HCT116 (cell line): ENCODE data around the gene NKX1-1. TPM values are rescaled to one million over a fixed set of nuclear protein-coding genes. Genes with fewer than 3 reads are reported as not detected.

Experiments used
- ATAC-seq: fragments of 200-7000 bp; cut with Tn5 transposase; 2 replicates; pipeline ENCODE4 v1.9.1; 2020; ENCODE audit warnings: mild to moderate bottlenecking, moderate library complexity
- BruUV-seq: library from RNA; stranded (reverse); fragments of 400-500 nt; replicated peaks from 2 replicates; lab custom pipeline; 2021; lab: Mats Ljungman, UMichigan
- CTCF ChIA-PET: fragments of 300-600 bp; sonication (Branson Sonifier 250); formaldehyde crosslinking; loops from one replicate; lab custom pipeline; 2021; ENCODE audit warnings: antibody characterized with exemption; lab: Charles Lee
- POLR2A ChIA-PET: fragments of 300-600, 350-600 bp; sonication (Branson Sonifier 250); formaldehyde crosslinking; loops from one replicate; lab custom pipeline; 2021; ENCODE audit warnings: antibody characterized with exemption; lab: Charles Lee
- RAD21 ChIA-PET, 2 experiments: fragments of 300-600 bp; sonication (Branson Sonifier 250); formaldehyde crosslinking; loops; one replicate each; lab custom pipeline; 2023; ENCODE audit warnings: low total read pairs in 2 of 2; ENCODE audit not compliant: uncharacterized antibody in 2 of 2, unreplicated experiment in 2 of 2, low non-redundant PET in 1 of 2; lab: Charles Lee
- DNase-seq: peaks from one replicate; pipeline ENCODE4 v3.0.0-alpha.2; 2010; ENCODE audit warnings: low read depth, low spot score
- H2AFZ ChIP-seq: fragments of 200-600 bp; shearing (Covaris generic), sonication (generic); 2 replicates; pipeline ENCODE4 v1.6.1; 2017; ENCODE audit warnings: low read depth, mixed run types, mixed read lengths, antibody characterized with exemption, low read length; ENCODE audit not compliant: poor library complexity, severe bottlenecking
- H3K27ac ChIP-seq: 2 replicates; pipeline ENCODE4 v1.5.1; 2012; ENCODE audit warnings: low read depth, low read length
- H3K27me3 ChIP-seq: fragments of 200-600 bp; sonication (generic); 2 replicates; pipeline ENCODE4 v1.6.1; 2016; ENCODE audit warnings: mixed run types, low read length, mixed read lengths; ENCODE audit not compliant: insufficient read depth
- H3K36me3 ChIP-seq, 2 experiments: fragments of 200-500 bp in 1 of 2; fragments of 200-600 bp in 1 of 2; sonication (Bioruptor generic) in 1 of 2; sonication (generic) in 1 of 2; 2 replicates each; pipeline versions ENCODE4 v1.5.1 to v1.6.1; 2014 to 2016; ENCODE audit warnings: low read length in 2 of 2, inconsistent platforms in 1 of 2, mixed read lengths in 1 of 2, mixed run types in 1 of 2; ENCODE audit not compliant: insufficient read depth in 2 of 2, control insufficient read depth in 1 of 2
- H3K4me1 ChIP-seq, 2 experiments: fragments of 200-600 bp in 1 of 2; sonication (generic) in 1 of 2; 2 replicates each; pipeline versions ENCODE4 v1.5.1 to v1.6.1; 2012 to 2017; ENCODE audit warnings: low read length in 2 of 2, inconsistent platforms in 1 of 2, mild to moderate bottlenecking in 1 of 2, mixed read lengths in 1 of 2, mixed run types in 1 of 2, moderate library complexity in 1 of 2; ENCODE audit not compliant: insufficient read depth in 2 of 2, control insufficient read depth in 1 of 2
- H3K4me2 ChIP-seq: fragments of 200-600 bp; sonication (generic); 2 replicates; pipeline ENCODE4 v1.6.1; 2017; ENCODE audit warnings: mixed run types, low read length, mixed read lengths
- H3K4me3 ChIP-seq, 2 experiments: fragments of 200-600 bp in 1 of 2; sonication (generic) in 1 of 2; replicated peaks in 1 of 2; 2 replicates each; pipeline ENCODE4 v1.5.1; 2011 to 2016; ENCODE audit warnings: low read length in 2 of 2, control low read depth in 1 of 2, low read depth in 1 of 2, mild to moderate bottlenecking in 1 of 2, mixed read lengths in 1 of 2, mixed run types in 1 of 2
- H3K79me2 ChIP-seq: fragments of 200-600 bp; sonication (generic); 2 replicates; pipeline ENCODE4 v1.6.1; 2017; ENCODE audit warnings: mild to moderate bottlenecking, mixed run types, low read length, moderate library complexity, mixed read lengths; ENCODE audit not compliant: insufficient read depth
- H3K9ac ChIP-seq: fragments of 200-600 bp; sonication (generic); 2 replicates; pipeline ENCODE4 v1.6.1; 2016; ENCODE audit warnings: low read length, mixed read lengths
- H3K9me2 ChIP-seq: fragments of 200-600 bp; sonication (generic), shearing (Covaris generic); 2 replicates; pipeline ENCODE4 v1.6.1; 2017; ENCODE audit warnings: mixed run types, mild to moderate bottlenecking, moderate library complexity; ENCODE audit not compliant: insufficient read depth
- H3K9me3 ChIP-seq, 2 experiments: fragments of 200-500 bp in 1 of 2; fragments of 200-600 bp in 1 of 2; sonication (Bioruptor generic) in 1 of 2; sonication (generic) in 1 of 2; 2 replicates each; pipeline ENCODE4 v1.6.1; 2014 to 2017; ENCODE audit warnings: low read length in 2 of 2, mixed read lengths in 2 of 2, inconsistent platforms in 1 of 2, low read depth in 1 of 2, mild to moderate bottlenecking in 1 of 2, mixed run types in 1 of 2, moderate library complexity in 1 of 2; ENCODE audit not compliant: control insufficient read depth in 1 of 2, insufficient read depth in 1 of 2
- H4K20me1 ChIP-seq: fragments of 200-600 bp; sonication (generic), shearing (Covaris generic); 2 replicates; pipeline ENCODE4 v1.6.1; 2017; ENCODE audit warnings: mixed run types, mild to moderate bottlenecking, moderate library complexity; ENCODE audit not compliant: insufficient read depth
- CBX3 ChIP-seq: IDR thresholded peaks from 2 replicates; pipeline ENCODE4 v1.6.1; 2012; ENCODE audit warnings: low read depth
- CEBPB ChIP-seq: IDR thresholded peaks from 2 replicates; pipeline ENCODE4 v1.6.1; 2012; ENCODE audit warnings: low read depth
- EGR1 ChIP-seq: IDR thresholded peaks from 2 replicates; pipeline ENCODE4 v1.6.1; 2012; ENCODE audit warnings: low read depth
- ELF1 ChIP-seq: IDR thresholded peaks from 2 replicates; pipeline ENCODE4 v1.6.1; 2012; ENCODE audit warnings: low read depth, borderline replicate concordance
- EZH2phosphoT487 ChIP-seq: fragments of 200-600 bp; IDR thresholded peaks from 2 replicates; pipeline ENCODE4 v1.6.1; 2018; ENCODE audit warnings: antibody characterized with exemption, borderline replicate concordance
- FOSL1 ChIP-seq: IDR thresholded peaks from 2 replicates; pipeline ENCODE4 v1.6.1; 2012; ENCODE audit warnings: low read depth
- JUND ChIP-seq: IDR thresholded peaks from 2 replicates; pipeline ENCODE4 v1.6.1; 2012
- MAX ChIP-seq: IDR thresholded peaks from 2 replicates; pipeline ENCODE4 v1.6.1; 2012
- POLR2A ChIP-seq: IDR thresholded peaks from 2 replicates; pipeline ENCODE4 v1.7.0; 2011; ENCODE audit warnings: borderline replicate concordance; ENCODE audit not compliant: insufficient read depth, insufficient read length; ENCODE audit errors: extremely low read depth
- POLR2AphosphoS5 ChIP-seq: IDR thresholded peaks from 2 replicates; pipeline ENCODE4 v1.6.1; 2011; ENCODE audit warnings: mild to moderate bottlenecking, low read depth, low read length, moderate library complexity
- RAD21 ChIP-seq: IDR thresholded peaks from 2 replicates; pipeline ENCODE4 v1.6.1; 2012; ENCODE audit warnings: low read depth, mild to moderate bottlenecking
- SIN3A ChIP-seq: IDR thresholded peaks from 2 replicates; pipeline ENCODE4 v1.6.1; 2012; ENCODE audit warnings: low read depth
- TCF7L2 ChIP-seq: IDR thresholded peaks from 2 replicates; pipeline ENCODE4 v1.7.0; 2011; ENCODE audit warnings: borderline replicate concordance, inconsistent platforms; ENCODE audit not compliant: insufficient read depth, insufficient read length; ENCODE audit errors: extremely low read depth
- YY1 ChIP-seq: IDR thresholded peaks from 2 replicates; pipeline ENCODE4 v1.6.1; 2011; ENCODE audit warnings: low read length, low read depth, moderate library complexity, mild to moderate bottlenecking; ENCODE audit not compliant: insufficient replicate concordance; ENCODE audit errors: extremely low read depth
- ZFX ChIP-seq: fragments of 450-650 bp; IDR thresholded peaks from 2 replicates; pipeline ENCODE4 v1.6.1; 2017
- ZNF274 ChIP-seq: fragments of 200-500 bp; sonication (Bioruptor generic); IDR thresholded peaks from 2 replicates; pipeline ENCODE4 v1.6.1; 2014; ENCODE audit warnings: mild to moderate bottlenecking, low read depth, low read length, inconsistent platforms
- intact Hi-C: fragments of 100-400 bp; cut with micrococcal nuclease; formaldehyde crosslinking; loops from 2 replicates; pipeline ENCODE4 v1.10.0; 2022
- total RNA-seq: library from RNA; stranded (reverse); gene quantifications from one replicate; pipeline ENCODE4 v1.2.1, GENCODE V29; 2021; ENCODE audit not compliant: unreplicated experiment
- TF ChIP-seq, protein P1 (sequence below): IDR thresholded peaks from 2 replicates; pipeline ENCODE4 v1.6.1; 2012
- TF ChIP-seq, protein P2 (sequence below): IDR thresholded peaks from 2 replicates; pipeline ENCODE4 v1.6.1; 2011; ENCODE audit warnings: mild to moderate bottlenecking, low read length, moderate library complexity; ENCODE audit not compliant: insufficient replicate concordance; ENCODE audit errors: extremely low read depth
- TF ChIP-seq, protein P3 (sequence below), 3 experiments: fragments of 200-600 bp in 1 of 3; sonication (generic) in 1 of 3; IDR thresholded peaks in 2 of 3; conservative IDR thresholded peaks in 1 of 3; 2 replicates each; pipeline ENCODE4 v1.5.1; 2012 to 2017; ENCODE audit warnings: low read depth in 2 of 3, low read length in 2 of 3, antibody characterized with exemption in 1 of 3, borderline replicate concordance in 1 of 3, control low read depth in 1 of 3, mild to moderate bottlenecking in 1 of 3, mixed read lengths in 1 of 3, mixed run types in 1 of 3, moderate library complexity in 1 of 3; ENCODE audit not compliant: insufficient read depth in 1 of 3
- TF ChIP-seq, protein P4 (sequence below): IDR thresholded peaks from 2 replicates; pipeline ENCODE4 v1.6.1; 2012; ENCODE audit warnings: low read depth

NKX1-1 gene
- total RNA-seq, 1 experiment from 2014 or later, result not detected

DNA sequence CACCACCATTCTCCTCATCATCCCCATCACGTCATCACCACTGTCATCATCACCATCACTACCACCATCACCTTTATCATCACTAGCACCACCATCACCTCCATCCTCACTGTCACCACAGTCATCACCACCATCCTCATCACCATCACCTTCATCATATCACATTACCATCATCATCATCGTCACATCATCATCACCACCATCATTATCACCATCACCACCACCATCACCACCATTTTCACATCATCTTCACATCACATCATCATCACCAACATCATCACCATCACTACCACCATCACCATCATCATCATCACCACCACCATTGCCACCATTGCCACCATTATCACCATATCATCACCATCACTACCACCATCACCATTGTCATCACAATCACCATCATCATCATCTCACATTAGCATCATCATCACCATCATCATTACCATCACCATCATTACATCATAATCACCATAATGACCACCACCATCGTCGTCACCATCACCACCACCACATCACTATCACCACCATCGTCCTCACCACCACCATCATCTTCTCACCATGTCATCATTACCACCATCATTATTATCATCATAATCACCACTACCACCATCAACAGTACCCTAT lies 46.3 kb upstream of the NKX1-1 start:
- Histone ChIP-seq H2AFZ (no peak overlapping the region), H3K9ac (no peak overlapping the region), H3K27ac (no peak overlapping the region), H3K4me3 (no peak overlapping the region), H3K79me2 (no peaks in the 10 kb centered on the region), H3K9me2 (no peaks in the 10 kb centered on the region), H4K20me1 (no peaks in the 10 kb centered on the region), H3K4me1 (no peaks in the 10 kb centered on the region), H3K4me2 (no peak overlapping the region), H3K36me3 (no peaks in the 10 kb centered on the region), H3K27me3 (peaks cover 15% of the 10 kb centered on the region), H3K9me3 (no peaks in the 10 kb centered on the region; a peak in 1 of 4 replicates)
- ChIA-PET CTCF (no interaction called here), POLR2A (no interaction called here), RAD21 (no interaction called here)
- DNase-seq (no peak), ATAC-seq (no peak)
- BruUV-seq, result no TSS peak
- intact Hi-C loops, result no loop called here
- TF ChIP-seq FOSL1 (no peak), POLR2A (no peak), TCF7L2 (no peak), CBX3 (no peak), SIN3A (no peak), ZNF274 (no peak), JUND (no peak), ELF1 (no peak), EZH2phosphoT487 (no peak), YY1 (no peak), POLR2AphosphoS5 (no peak), ZFX (no peak), EGR1 (no peak), MAX (no peak), RAD21 (no peak), CEBPB (no peak)
- TF ChIP-seq, protein P1, sequence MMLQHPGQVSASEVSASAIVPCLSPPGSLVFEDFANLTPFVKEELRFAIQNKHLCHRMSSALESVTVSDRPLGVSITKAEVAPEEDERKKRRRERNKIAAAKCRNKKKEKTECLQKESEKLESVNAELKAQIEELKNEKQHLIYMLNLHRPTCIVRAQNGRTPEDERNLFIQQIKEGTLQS, result no peak
- TF ChIP-seq, protein P2, sequence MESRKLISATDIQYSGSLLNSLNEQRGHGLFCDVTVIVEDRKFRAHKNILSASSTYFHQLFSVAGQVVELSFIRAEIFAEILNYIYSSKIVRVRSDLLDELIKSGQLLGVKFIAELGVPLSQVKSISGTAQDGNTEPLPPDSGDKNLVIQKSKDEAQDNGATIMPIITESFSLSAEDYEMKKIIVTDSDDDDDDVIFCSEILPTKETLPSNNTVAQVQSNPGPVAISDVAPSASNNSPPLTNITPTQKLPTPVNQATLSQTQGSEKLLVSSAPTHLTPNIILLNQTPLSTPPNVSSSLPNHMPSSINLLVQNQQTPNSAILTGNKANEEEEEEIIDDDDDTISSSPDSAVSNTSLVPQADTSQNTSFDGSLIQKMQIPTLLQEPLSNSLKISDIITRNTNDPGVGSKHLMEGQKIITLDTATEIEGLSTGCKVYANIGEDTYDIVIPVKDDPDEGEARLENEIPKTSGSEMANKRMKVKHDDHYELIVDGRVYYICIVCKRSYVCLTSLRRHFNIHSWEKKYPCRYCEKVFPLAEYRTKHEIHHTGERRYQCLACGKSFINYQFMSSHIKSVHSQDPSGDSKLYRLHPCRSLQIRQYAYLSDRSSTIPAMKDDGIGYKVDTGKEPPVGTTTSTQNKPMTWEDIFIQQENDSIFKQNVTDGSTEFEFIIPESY, result no peak
- TF ChIP-seq, protein P3, sequence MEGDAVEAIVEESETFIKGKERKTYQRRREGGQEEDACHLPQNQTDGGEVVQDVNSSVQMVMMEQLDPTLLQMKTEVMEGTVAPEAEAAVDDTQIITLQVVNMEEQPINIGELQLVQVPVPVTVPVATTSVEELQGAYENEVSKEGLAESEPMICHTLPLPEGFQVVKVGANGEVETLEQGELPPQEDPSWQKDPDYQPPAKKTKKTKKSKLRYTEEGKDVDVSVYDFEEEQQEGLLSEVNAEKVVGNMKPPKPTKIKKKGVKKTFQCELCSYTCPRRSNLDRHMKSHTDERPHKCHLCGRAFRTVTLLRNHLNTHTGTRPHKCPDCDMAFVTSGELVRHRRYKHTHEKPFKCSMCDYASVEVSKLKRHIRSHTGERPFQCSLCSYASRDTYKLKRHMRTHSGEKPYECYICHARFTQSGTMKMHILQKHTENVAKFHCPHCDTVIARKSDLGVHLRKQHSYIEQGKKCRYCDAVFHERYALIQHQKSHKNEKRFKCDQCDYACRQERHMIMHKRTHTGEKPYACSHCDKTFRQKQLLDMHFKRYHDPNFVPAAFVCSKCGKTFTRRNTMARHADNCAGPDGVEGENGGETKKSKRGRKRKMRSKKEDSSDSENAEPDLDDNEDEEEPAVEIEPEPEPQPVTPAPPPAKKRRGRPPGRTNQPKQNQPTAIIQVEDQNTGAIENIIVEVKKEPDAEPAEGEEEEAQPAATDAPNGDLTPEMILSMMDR (IDR thresholded peaks at IDR 0.05 in 2 of 3, conservative IDR thresholded peaks at IDR 0.05 in 1 of 3; ENCODE audit: borderline replicate concordance in 1 of 3, insufficient read depth in 1 of 3, low read depth in 2 of 3, low read length in 2 of 3), result no peak
- TF ChIP-seq, protein P4, sequence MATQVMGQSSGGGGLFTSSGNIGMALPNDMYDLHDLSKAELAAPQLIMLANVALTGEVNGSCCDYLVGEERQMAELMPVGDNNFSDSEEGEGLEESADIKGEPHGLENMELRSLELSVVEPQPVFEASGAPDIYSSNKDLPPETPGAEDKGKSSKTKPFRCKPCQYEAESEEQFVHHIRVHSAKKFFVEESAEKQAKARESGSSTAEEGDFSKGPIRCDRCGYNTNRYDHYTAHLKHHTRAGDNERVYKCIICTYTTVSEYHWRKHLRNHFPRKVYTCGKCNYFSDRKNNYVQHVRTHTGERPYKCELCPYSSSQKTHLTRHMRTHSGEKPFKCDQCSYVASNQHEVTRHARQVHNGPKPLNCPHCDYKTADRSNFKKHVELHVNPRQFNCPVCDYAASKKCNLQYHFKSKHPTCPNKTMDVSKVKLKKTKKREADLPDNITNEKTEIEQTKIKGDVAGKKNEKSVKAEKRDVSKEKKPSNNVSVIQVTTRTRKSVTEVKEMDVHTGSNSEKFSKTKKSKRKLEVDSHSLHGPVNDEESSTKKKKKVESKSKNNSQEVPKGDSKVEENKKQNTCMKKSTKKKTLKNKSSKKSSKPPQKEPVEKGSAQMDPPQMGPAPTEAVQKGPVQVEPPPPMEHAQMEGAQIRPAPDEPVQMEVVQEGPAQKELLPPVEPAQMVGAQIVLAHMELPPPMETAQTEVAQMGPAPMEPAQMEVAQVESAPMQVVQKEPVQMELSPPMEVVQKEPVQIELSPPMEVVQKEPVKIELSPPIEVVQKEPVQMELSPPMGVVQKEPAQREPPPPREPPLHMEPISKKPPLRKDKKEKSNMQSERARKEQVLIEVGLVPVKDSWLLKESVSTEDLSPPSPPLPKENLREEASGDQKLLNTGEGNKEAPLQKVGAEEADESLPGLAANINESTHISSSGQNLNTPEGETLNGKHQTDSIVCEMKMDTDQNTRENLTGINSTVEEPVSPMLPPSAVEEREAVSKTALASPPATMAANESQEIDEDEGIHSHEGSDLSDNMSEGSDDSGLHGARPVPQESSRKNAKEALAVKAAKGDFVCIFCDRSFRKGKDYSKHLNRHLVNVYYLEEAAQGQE, result no peak
